Gastroesophageal sphincter (tissue), 3 donors: ENCODE data around the gene AFAP1.

Source experiments
- CTCF ChIP-seq, 4 experiments: fragments of 200-600 bp in 2 of 4; fragments of 450-650 bp in 2 of 4; sonication (generic) in 1 of 4; IDR thresholded peaks; one replicate each; pipeline ENCODE4 v1.5.1; 2017 to 2019; ENCODE audit warnings: antibody characterized with exemption in 4 of 4, mild to moderate bottlenecking in 2 of 4, moderate library complexity in 2 of 4
- EP300 ChIP-seq: sonication (generic); formaldehyde crosslinking; IDR thresholded peaks from one replicate; pipeline ENCODE4 v1.6.1; 2017; ENCODE audit warnings: antibody characterized with exemption, mild to moderate bottlenecking
- POLR2A ChIP-seq, 2 donors: fragments of 450-650 bp; IDR thresholded peaks; one replicate each; pipeline ENCODE4 v1.6.1; 2017; ENCODE audit warnings: antibody characterized with exemption in 2 of 2, mild to moderate bottlenecking in 2 of 2, moderate library complexity in 1 of 2
- POLR2AphosphoS5 ChIP-seq: sonication (generic); formaldehyde crosslinking; IDR thresholded peaks from one replicate; pipeline ENCODE4 v1.6.1; 2017; ENCODE audit warnings: antibody characterized with exemption

- TF ChIP-seq CTCF (IDR thresholded peaks at IDR 0.05): no peak
- no peak for TF ChIP-seq POLR2AphosphoS5
- no peak for TF ChIP-seq POLR2A (IDR thresholded peaks at IDR 0.05)
- TF ChIP-seq EP300: no peak
These were observed 189.1 kb downstream of the AFAP1 start for GRCh38 chr4:7750523-7750922.
